Dendritic cell treated with granulocyte-macrophage colony-stimulating factor and Interleukin-4, amounts not matched to agents 40 ng/mL and 50 ng/mL, for 4 days (primary cell): Measurements from ENCODE around the gene NR2E3.

Source experiments
- H3K27ac Mint-ChIP-seq: one replicate; pipeline ENCODE4 v1.8.0; 2022; ENCODE audit warnings: mild to moderate bottlenecking, mixed read lengths
- H3K27me3 Mint-ChIP-seq: one replicate; pipeline ENCODE4 v1.8.0; 2022; ENCODE audit warnings: mild to moderate bottlenecking, mixed read lengths
- H3K36me3 Mint-ChIP-seq: one replicate; pipeline ENCODE4 v1.8.0; 2022; ENCODE audit warnings: low read depth, mixed read lengths
- H3K4me1 Mint-ChIP-seq: one replicate; pipeline ENCODE4 v1.8.0; 2022; ENCODE audit warnings: low read depth, mixed read lengths
- H3K4me3 Mint-ChIP-seq: one replicate; pipeline ENCODE4 v1.8.0; 2022; ENCODE audit warnings: mild to moderate bottlenecking, moderate library complexity, mixed read lengths
- H3K9me3 Mint-ChIP-seq: one replicate; pipeline ENCODE4 v1.8.0; 2022; ENCODE audit warnings: mixed read lengths
- intact Hi-C: fragments of 100-400 bp; cut with micrococcal nuclease; formaldehyde crosslinking; loops from one replicate; pipeline ENCODE4 v1.15.0; 2022

The NR2E3 gene

GRCh38 chr15:71802770-71803169, 7.6 kb upstream of the NR2E3 start:
- H3K4me1 Mint-ChIP-seq = no peaks in the 10 kb centered on the region
- H3K27ac Mint-ChIP-seq = no peak overlapping the region
- no peak overlapping the region for H3K4me3 Mint-ChIP-seq
- no peaks in the 10 kb centered on the region for H3K36me3 Mint-ChIP-seq
- peaks cover 8% of the 10 kb centered on the region for H3K27me3 Mint-ChIP-seq
- no peaks in the 10 kb centered on the region for H3K9me3 Mint-ChIP-seq
- intact Hi-C loops = no loop called here

GRCh38 chr15:71804226-71804625, 6.1 kb upstream of the NR2E3 start:
- H3K4me1 Mint-ChIP-seq = no peaks in the 10 kb centered on the region

GRCh38 chr15:71804695-71805470, 5.5 kb upstream of the NR2E3 start:
- H3K4me3 Mint-ChIP-seq = no peak overlapping the region
- intact Hi-C loops = no loop called here
- H3K9me3 Mint-ChIP-seq = no peaks in the 10 kb centered on the region
- peaks cover 8% of the 10 kb centered on the region for H3K27me3 Mint-ChIP-seq
- no peaks in the 10 kb centered on the region for H3K36me3 Mint-ChIP-seq
- H3K27ac Mint-ChIP-seq = no peak overlapping the region
- H3K4me1 Mint-ChIP-seq = no peaks in the 10 kb centered on the region

More at GRCh38 chr15:71804226-71804625, 6.1 kb upstream of the NR2E3 start:
- Mint-ChIP-seq H3K27me3 (peaks cover 8% of the 10 kb centered on the region), H3K27ac (no peak overlapping the region), H3K9me3 (no peaks in the 10 kb centered on the region), H3K36me3 (no peaks in the 10 kb centered on the region), H3K4me3 (no peak overlapping the region)
- intact Hi-C loops = no loop called here

- H3K36me3 Mint-ChIP-seq = no peaks in the 10 kb centered on the region
- H3K4me3 Mint-ChIP-seq = no peak overlapping the region
- no peaks in the 10 kb centered on the region for H3K9me3 Mint-ChIP-seq
- H3K27me3 Mint-ChIP-seq = peaks cover 5% of the 10 kb centered on the region
- H3K4me1 Mint-ChIP-seq = no peaks in the 10 kb centered on the region
- no peak overlapping the region for H3K27ac Mint-ChIP-seq
- intact Hi-C loops = no loop called here
Observed at GRCh38 chr15:71806452-71806931, 3.9 kb upstream of the NR2E3 start.

GRCh38 chr15:71807125-71807629, 3.2 kb upstream of the NR2E3 start:
- H3K27ac Mint-ChIP-seq = no peak overlapping the region
- no peak overlapping the region for H3K4me3 Mint-ChIP-seq
- H3K4me1 Mint-ChIP-seq = no peaks in the 10 kb centered on the region
- intact Hi-C loops = no loop called here
- no peaks in the 10 kb centered on the region for H3K9me3 Mint-ChIP-seq
- H3K36me3 Mint-ChIP-seq = no peaks in the 10 kb centered on the region
- peaks cover 5% of the 10 kb centered on the region for H3K27me3 Mint-ChIP-seq

GRCh38 chr15:71807691-71808091, 2.7 kb upstream of the NR2E3 start:
- H3K27ac Mint-ChIP-seq = no peak overlapping the region
- no peak overlapping the region for H3K4me3 Mint-ChIP-seq
- intact Hi-C loops = no loop called here
- no peaks in the 10 kb centered on the region for H3K36me3 Mint-ChIP-seq
- no peaks in the 10 kb centered on the region for H3K9me3 Mint-ChIP-seq
- no peaks in the 10 kb centered on the region for H3K4me1 Mint-ChIP-seq
- H3K27me3 Mint-ChIP-seq = peaks cover 3% of the 10 kb centered on the region

GRCh38 chr15:71808311-71809020, 1.9 kb upstream of the NR2E3 start:
- no peaks in the 10 kb centered on the region for H3K4me1 Mint-ChIP-seq
- H3K4me3 Mint-ChIP-seq = no peak overlapping the region
- H3K9me3 Mint-ChIP-seq = no peaks in the 10 kb centered on the region
- intact Hi-C loops = no loop called here
- no peaks in the 10 kb centered on the region for H3K36me3 Mint-ChIP-seq
- peaks cover 1% of the 10 kb centered on the region for H3K27me3 Mint-ChIP-seq
- no peak overlapping the region for H3K27ac Mint-ChIP-seq

GRCh38 chr15:71809346-71809745, 1.0 kb upstream of the NR2E3 start:
- no peak overlapping the region for H3K4me3 Mint-ChIP-seq
- H3K36me3 Mint-ChIP-seq = no peaks in the 10 kb centered on the region
- no peaks in the 10 kb centered on the region for H3K4me1 Mint-ChIP-seq
- no peaks in the 10 kb centered on the region for H3K9me3 Mint-ChIP-seq
- H3K27me3 Mint-ChIP-seq = peaks cover 1% of the 10 kb centered on the region
- H3K27ac Mint-ChIP-seq = no peak overlapping the region
- intact Hi-C loops = no loop called here

GRCh38 chr15:71811036-71811736, 832 bp downstream of the NR2E3 start:
- intact Hi-C loops = no loop called here
- Mint-ChIP-seq H3K27me3 (no peaks in the 10 kb centered on the region), H3K36me3 (no peaks in the 10 kb centered on the region), H3K4me1 (no peaks in the 10 kb centered on the region), H3K4me3 (no peak overlapping the region), H3K27ac (no peak overlapping the region), H3K9me3 (no peaks in the 10 kb centered on the region)

GRCh38 chr15:71811752-71812735, 1.7 kb downstream of the NR2E3 start:
- intact Hi-C loops = no loop called here
- H3K9me3 Mint-ChIP-seq = no peaks in the 10 kb centered on the region
- H3K27ac Mint-ChIP-seq = no peak overlapping the region
- no peaks in the 10 kb centered on the region for H3K36me3 Mint-ChIP-seq
- no peaks in the 10 kb centered on the region for H3K27me3 Mint-ChIP-seq
- no peak overlapping the region for H3K4me3 Mint-ChIP-seq
- no peaks in the 10 kb centered on the region for H3K4me1 Mint-ChIP-seq

GRCh38 chr15:71812966-71813722, 2.8 kb downstream of the NR2E3 start:
- no peak overlapping the region for H3K27ac Mint-ChIP-seq
- H3K36me3 Mint-ChIP-seq = no peaks in the 10 kb centered on the region
- H3K27me3 Mint-ChIP-seq = no peaks in the 10 kb centered on the region
- no peaks in the 10 kb centered on the region for H3K4me1 Mint-ChIP-seq
- H3K4me3 Mint-ChIP-seq = no peak overlapping the region
- peaks cover 9% of the 10 kb centered on the region for H3K9me3 Mint-ChIP-seq
- intact Hi-C loops = no loop called here

- H3K27ac Mint-ChIP-seq = no peak overlapping the region
- intact Hi-C loops = no loop called here
- H3K4me3 Mint-ChIP-seq = no peak overlapping the region
- peaks cover 15% of the 10 kb centered on the region for H3K9me3 Mint-ChIP-seq
- H3K4me1 Mint-ChIP-seq = no peaks in the 10 kb centered on the region
- no peaks in the 10 kb centered on the region for H3K27me3 Mint-ChIP-seq
- H3K36me3 Mint-ChIP-seq = no peaks in the 10 kb centered on the region
Observed at GRCh38 chr15:71813723-71814470, 3.5 kb downstream of the NR2E3 start.
